Erythroblast (primary cell): ENCODE data around the gene KRTAP10-10.
"Not testable (repeated sequence)": the region's sequence is repeated elsewhere in the genome, so short reads cannot be mapped to it uniquely, and the experiment has no call there.

Experiments used
- DNase-seq, 2 experiments: peaks; one replicate each; lab custom pipeline; 2025; lab: John Stamatoyannopoulos, UW
- GATA1 ChIP-seq: IDR thresholded peaks from 2 replicates; pipeline ENCODE4 v1.6.1; 2011; ENCODE audit warnings: low read depth, mild to moderate bottlenecking, control low read depth, low read length, moderate library complexity
- POLR2A ChIP-seq: IDR thresholded peaks from 2 replicates; pipeline ENCODE4 v1.6.1; 2011; ENCODE audit warnings: mild to moderate bottlenecking, low read length

Gene KRTAP10-10

DNA sequence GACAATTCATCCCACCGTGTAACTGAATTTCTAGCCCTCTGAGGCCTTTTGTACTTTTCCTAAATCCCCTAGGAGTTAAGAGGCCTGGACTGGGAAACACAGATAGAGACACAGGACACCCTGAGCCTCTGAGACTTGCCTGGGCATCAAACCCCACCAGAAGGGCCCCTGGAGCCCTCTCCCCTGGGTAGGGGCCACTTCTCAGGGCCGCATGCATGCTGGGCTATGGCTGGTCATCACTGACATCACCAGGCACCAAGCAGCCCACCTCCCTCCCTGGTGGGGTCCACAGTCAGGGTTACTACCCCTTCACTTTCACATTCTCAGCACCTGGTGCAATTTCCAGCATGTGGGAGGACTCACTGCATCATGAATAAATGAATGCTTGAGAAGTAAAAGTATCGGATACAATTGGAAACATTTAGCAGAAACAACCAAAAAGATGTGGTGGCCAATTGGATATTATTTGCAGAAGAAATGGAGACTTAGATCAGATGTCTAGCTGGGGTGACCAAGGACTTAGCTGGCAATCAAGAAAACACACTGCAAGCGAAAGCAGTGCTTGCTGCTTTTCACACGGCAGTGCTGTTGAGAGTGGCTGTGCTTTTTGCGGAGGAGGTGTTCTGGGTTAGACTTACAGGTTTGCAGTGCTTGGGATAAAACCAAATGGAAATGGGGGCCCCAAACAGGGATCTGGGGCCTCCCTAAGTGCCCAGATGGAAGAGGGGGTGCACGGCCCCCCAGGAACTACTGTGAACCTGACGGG lies 37.7 kb upstream of the KRTAP10-10 start:
- no peak for TF ChIP-seq GATA1
- TF ChIP-seq POLR2A: no peak
- no peak for DNase-seq

DNA sequence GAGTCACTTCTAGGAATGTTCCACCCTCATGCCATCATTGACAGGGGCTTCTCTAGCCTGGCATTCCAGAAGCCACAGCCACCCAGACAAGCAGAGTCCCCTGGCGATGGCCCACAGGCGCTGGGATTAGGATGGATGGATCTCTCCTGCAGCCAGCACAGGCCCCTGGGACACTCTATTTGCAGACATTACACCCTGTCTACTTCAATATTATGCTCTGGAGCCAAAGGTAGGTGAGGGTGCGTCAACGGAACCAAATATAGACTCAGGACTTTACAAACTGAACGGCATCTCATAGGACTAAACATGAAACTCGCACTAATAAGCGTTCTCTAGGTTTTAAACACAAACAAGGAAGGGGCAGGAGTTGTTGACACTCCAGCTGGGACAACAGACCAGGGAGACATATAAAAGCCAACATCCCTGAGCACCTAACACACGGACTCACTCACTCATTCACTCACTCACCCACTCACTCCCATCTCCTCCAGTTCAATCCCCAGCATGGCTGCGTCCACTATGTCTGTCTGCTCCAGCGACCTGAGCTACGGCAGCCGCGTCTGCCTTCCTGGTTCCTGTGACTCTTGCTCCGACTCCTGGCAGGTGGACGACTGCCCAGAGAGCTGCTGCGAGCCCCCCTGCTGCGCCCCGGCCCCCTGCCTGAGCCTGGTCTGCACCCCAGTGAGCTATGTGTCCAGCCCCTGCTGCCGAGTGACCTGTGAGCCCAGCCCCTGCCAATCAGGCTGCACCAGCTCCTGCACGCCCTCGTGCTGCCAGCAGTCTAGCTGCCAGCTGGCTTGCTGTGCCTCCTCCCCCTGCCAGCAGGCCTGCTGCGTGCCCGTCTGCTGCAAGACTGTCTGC lies 36.8 kb upstream of the KRTAP10-10 start, which contains the start of gene KRTAP10-7:
Gene KRTAP10-7, plus strand, starts transcription at position 480 of the 861 bp plus-strand sequence. Its CDS starts 25 bp downstream, at position 505.
- DNase-seq: not testable (repeated sequence)

DNA sequence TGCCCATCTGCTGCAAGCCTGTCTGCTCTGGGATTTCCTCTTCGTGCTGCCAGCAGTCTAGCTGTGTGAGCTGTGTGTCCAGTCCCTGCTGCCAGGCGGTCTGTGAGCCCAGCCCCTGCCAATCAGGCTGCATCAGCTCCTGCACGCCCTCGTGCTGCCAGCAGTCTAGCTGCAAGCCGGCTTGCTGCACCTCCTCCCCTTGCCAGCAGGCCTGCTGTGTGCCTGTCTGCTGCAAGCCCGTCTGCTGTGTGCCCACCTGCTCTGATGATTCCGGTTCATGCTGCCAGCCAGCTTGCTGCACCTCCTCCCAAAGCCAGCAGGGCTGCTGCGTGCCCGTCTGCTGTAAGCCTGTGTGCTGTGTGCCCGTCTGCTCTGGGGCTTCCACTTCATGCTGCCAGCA lies 36.1 kb upstream of the KRTAP10-10 start:
- not testable (repeated sequence) for DNase-seq

DNA sequence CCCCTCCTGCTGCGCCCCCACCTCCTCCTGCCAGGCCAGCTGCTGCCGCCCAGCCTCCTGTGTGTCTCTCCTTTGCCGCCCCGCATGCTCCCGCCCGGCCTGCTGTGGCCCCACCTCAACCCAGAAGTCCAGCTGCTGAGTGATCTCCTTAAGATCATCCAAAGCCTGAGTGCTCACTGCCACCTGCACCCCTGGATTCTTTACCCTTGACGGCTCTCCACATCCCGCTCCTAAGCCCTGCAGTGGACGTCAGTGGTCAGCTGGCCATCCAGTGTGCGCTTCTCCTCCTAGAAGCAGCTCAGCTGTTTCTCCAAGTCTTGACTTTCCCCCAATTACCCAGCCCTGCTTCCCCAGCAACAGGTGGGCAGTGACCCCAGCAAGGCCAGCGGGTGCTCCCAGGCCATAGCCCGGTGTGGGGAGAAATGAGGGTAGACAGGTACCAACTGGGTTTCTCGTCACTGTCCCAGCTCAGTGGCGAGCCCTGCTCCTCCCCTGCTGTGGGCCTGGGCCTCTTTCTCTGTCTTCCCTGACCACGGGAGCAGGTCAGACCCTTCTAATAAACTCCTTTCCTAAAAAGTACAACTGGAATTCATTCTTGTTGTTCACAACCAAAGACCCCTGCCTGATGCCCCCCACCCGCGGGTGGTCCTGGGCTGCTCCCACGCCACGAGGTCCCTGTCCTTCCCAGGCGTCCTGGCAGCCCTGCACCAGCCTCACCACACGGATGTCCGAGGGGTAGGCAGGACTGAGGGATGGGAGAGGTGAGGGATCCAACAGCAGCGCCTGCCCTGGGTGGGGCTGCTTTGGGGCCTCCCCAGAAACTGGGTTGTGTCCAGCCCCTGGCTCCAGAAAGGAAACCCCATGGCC lies 35.3 kb upstream of the KRTAP10-10 start:
- no peak for DNase-seq
- TF ChIP-seq POLR2A: no peak
- no peak for TF ChIP-seq GATA1

DNA sequence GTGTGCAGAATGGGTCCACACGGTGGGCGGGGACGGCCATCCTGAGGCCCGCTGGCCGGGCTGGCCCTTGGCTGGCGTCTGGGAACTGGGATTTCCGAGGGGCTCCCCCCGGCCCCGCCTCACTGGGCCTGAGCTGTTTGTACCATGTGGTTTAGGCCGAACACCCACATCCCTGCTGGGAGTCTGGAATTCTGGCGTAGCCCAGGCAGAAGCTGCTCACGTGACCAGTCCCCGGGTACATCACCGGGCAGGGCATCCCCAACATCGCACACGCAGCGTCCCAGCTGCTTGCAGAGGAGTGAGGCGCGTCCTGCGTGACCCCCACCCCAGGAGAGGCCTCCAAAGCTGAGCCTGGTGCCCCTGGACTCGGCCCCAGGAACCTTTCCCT lies 34.7 kb upstream of the KRTAP10-10 start:
- no peak for TF ChIP-seq POLR2A
- no peak for TF ChIP-seq GATA1

DNA sequence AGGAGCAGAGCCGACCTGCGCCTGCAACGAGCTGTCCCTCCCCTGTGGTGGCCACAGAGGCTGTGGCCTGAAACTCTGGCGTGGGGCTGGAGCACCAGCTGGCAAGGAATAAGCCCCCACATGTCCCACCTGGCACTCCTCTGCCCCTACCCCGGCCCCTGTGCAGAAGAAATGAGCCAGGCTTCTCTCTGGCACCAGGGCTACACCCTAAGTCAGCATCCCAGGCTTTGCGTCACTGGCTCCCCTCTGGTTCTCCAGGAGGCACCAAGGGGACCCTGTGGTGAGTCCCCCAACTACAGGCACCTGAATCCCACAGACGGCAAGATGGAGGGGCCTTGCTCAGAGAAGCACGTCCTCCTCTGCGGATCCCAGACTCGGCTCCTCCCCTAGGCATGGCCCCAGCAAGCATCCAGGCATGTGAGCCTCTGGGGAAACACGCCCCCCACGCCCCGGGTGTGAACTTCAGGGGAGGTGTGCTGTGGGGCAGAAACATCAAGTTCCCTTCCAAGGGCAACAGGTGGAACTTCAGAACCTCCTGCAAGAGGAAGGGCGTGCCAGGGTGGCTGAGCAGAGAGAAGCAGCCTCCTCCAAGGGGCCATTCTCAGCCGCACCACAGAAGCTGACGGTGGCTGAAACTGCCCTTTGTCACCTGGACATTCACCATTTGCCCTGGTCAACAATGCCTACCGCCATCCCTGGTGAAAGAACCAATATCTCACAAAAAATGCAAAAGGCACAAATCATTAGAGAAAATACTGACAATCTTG lies 33.9 kb upstream of the KRTAP10-10 start:
- TF ChIP-seq POLR2A: no peak
- DNase-seq: no peak

More for the DNA sequence above, 34.7 kb upstream of the KRTAP10-10 start:
- DNase-seq: no peak

DNA sequence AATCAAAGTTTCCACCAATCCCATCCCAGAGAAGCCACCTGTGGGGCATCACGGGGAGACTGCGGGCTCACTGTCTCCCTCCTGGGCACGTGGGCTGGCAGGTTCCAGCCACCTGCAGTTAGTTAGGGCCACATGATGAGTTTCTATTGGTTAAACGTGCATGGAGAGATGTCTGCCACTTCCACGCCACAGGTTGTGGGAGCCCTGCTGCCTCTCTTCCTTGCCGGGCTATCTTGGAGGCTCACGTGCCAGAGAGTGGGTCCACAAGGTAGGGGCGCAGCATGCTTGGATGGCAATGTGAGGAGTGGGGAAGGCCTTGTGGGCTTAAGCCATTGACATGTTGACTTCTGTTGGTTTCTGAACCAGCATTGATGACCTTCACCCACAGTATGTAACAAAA lies 33.2 kb upstream of the KRTAP10-10 start:
- no peak for DNase-seq
- no peak for TF ChIP-seq POLR2A
- no peak for TF ChIP-seq GATA1

DNA sequence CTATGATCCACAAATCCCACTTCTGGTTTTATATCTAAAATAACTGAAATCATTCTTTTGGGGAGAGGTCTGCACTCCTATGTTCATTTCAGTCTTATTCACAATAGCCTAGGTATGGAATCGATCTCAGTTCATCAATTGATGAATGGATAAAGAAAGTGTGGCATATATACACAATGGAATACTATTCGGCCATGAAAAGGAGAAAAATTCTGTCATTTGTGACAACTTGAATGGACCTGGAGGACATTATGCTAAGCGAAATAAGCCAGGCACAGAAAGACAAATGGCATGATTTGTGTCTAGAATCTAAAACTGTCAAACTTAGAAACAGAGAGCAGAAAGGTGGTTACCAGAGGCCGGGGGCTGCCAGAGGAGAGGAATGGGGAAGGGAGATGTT lies 30.7 kb upstream of the KRTAP10-10 start:
- no peak for DNase-seq
- TF ChIP-seq POLR2A (no peak), GATA1 (no peak)

DNA sequence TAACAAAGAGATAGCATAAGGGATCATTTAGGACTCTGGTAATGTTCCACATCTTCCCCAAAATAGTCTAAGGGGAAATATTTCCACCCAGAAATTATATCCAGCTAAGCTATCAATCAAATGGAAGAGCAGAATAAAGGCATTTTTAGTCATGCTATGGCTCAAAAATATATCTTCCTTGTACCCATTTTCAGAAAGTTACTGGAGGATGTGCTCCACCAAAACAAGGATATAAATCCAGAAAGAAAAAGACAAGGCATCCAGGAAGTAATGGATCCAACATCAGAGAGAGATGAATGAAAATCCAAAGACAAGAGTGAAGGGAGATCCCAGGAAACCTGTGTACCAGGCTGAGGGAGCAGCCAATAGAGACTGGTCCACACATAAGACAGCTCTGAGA lies 28.0 kb upstream of the KRTAP10-10 start:
- DNase-seq: no peak
- TF ChIP-seq GATA1: no peak

DNA sequence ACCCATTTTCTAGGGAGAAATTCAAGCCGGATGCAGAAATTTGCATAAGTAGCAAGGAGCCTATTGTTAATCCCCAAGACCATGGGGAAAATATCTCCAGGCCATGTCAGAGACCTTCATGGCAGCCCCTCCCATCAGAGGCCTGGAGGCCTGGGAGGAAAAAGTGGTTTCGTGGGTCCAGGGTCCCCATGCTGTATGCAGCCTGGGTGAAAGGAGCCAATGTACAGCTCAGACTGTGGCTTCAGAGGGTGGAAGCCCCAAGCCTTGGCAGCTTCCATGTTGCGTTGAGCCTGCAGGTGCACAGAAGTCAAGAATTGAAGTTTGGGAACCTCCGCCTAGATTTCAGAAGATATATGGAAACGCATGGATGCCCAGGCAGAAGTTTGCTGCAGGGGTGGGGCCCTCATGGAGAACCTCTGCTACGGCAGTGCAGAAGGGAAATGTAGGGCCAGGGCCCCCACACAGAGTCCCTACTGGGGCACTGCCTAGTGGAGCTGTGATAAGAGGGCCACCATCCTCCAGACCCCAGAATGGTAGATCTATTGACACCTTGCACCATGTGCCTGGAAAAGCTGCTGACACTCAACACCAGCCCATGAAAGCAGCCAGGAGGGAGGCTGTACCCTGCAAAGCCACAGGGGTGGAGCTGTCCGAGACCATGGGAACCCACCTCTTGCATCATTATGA lies 26.9 kb upstream of the KRTAP10-10 start:
- not testable (repeated sequence) for DNase-seq

DNA sequence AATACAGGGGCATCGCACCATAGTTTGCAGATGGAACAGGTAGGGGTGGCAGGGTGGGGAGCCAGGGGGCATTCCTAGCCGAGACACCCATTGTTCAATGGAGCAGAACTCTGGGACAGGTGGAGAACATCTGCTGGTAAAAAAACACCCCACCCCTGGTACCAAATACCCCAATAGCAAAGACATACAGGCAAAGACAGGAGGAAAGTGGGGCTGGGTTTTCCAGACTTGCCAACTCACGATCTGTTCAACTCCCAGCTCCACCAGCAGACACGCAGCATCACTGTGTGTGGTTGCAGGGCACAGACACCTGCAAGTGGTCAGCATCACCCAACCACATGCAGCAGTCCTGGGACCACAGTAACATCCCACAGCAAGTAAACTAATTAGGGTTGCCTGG lies 25.6 kb upstream of the KRTAP10-10 start:
- TF ChIP-seq GATA1: no peak
- no peak for TF ChIP-seq POLR2A
- DNase-seq: no peak

DNA sequence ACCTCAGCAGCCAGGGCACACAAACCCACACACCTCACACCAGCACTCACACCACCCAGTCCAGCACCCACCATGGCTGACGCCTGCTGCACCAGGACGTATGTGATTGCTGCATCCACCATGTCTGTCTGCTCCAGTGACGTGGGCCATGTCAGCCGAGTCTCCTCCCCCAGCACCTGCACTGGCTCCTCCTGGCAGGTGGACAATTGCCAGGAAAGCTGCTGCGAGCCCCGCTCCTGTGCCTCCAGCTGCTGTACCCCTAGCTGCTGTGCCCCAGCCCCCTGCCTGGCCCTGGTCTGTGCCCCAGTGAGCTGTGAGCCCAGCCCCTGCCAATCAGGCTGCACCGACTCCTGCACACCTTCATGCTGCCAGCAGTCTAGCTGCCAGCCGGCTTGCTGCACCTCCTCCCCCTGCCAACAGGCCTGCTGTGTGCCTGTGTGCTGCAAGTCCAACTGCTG lies 25.1 kb upstream of the KRTAP10-10 start, which contains the start of gene KRTAP10-8:
Gene KRTAP10-8, plus strand, starts transcription at position 51 of the 458 bp plus-strand sequence. Its CDS starts 22 bp downstream, at position 73.
- TF ChIP-seq GATA1: no peak
- no peak for TF ChIP-seq POLR2A

More for the DNA sequence above, 25.1 kb upstream of the KRTAP10-10 start, which contains the start of gene KRTAP10-8:
- DNase-seq: no peak
